NB4 (cell line): ENCODE data around the gene NPLOC4.

Source experiments
- MYC ChIP-seq: IDR thresholded peaks from 2 replicates; pipeline ENCODE4 v1.6.1; 2011; ENCODE audit warnings: low read depth, low read length
- POLR2A ChIP-seq: IDR thresholded peaks from 2 replicates; pipeline ENCODE4 v1.6.1; 2011; ENCODE audit warnings: mild to moderate bottlenecking; ENCODE audit not compliant: insufficient read length; ENCODE audit errors: extremely low read depth
- TF ChIP-seq, protein P1 (sequence below): IDR thresholded peaks from one replicate; pipeline ENCODE4 v1.5.1; 2012; ENCODE audit warnings: low read depth, low read length

DNA sequence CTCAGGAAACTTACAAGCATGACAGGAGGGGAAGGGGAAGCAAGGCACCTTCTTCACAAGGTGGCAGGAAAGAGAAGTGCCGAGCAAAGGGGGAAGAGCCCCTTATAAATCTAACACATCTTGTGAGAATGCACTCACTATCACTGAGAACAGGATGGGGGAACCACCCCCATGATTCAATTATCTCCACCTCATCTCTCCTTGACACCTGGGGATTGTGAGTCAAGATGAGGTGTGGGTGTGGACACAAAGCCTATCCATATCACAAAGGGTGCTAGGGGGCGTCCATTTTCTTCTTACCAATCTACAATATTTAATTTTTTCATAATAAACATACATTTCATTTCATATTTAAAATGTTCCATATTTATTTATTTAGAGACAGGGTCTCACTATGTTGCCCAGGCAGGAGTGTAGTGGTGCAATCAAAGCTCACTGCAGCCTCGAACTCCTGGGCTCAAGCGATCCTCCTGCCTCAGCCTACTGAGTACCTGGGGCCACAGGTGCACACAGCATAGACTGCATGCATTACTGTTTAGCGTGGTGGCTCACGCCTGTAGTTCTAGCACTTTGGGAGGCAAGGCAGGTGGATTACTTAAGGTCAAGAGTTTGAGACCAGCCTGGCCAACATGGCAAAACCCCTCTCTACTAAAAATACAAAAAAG, 58.2 kb downstream of the NPLOC4 start:
- TF ChIP-seq POLR2A (no peak), MYC (no peak)
- TF ChIP-seq, protein P1, sequence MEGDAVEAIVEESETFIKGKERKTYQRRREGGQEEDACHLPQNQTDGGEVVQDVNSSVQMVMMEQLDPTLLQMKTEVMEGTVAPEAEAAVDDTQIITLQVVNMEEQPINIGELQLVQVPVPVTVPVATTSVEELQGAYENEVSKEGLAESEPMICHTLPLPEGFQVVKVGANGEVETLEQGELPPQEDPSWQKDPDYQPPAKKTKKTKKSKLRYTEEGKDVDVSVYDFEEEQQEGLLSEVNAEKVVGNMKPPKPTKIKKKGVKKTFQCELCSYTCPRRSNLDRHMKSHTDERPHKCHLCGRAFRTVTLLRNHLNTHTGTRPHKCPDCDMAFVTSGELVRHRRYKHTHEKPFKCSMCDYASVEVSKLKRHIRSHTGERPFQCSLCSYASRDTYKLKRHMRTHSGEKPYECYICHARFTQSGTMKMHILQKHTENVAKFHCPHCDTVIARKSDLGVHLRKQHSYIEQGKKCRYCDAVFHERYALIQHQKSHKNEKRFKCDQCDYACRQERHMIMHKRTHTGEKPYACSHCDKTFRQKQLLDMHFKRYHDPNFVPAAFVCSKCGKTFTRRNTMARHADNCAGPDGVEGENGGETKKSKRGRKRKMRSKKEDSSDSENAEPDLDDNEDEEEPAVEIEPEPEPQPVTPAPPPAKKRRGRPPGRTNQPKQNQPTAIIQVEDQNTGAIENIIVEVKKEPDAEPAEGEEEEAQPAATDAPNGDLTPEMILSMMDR, result no peak
